Smooth muscle cell (in vitro differentiated cells): ENCODE results near the gene EHMT1. TPM values are rescaled to one million over a fixed set of nuclear protein-coding genes. Genes with fewer than 3 reads are reported as not detected.

Source experiments
- DNase-seq: peaks from one replicate; lab custom pipeline; 2025; ENCODE audit not compliant: unreplicated experiment; lab: John Stamatoyannopoulos, UW
- H2AFZ ChIP-seq: fragments of 200-600 bp; sonication (generic); 2 replicates; pipeline ENCODE4 v1.6.0; 2016; ENCODE audit warnings: antibody characterized with exemption, low read depth, mild to moderate bottlenecking
- H3F3A ChIP-seq: fragments of 200-600 bp; sonication (generic); 2 replicates; pipeline ENCODE4 v1.6.0; 2017; ENCODE audit warnings: antibody characterized with exemption, low read depth
- H3K27ac ChIP-seq: fragments of 200-600 bp; sonication (generic); 2 replicates; pipeline ENCODE4 v1.5.1; 2016; ENCODE audit warnings: low read depth, mild to moderate bottlenecking
- H3K27me3 ChIP-seq: fragments of 200-600 bp; sonication (generic); 2 replicates; pipeline ENCODE4 v1.6.1; 2016; ENCODE audit warnings: low read depth, mild to moderate bottlenecking
- H3K36me3 ChIP-seq: fragments of 200-600 bp; sonication (generic); 2 replicates; pipeline ENCODE4 v1.5.1; 2016; ENCODE audit warnings: low read depth
- H3K4me1 ChIP-seq: fragments of 200-600 bp; sonication (generic); 2 replicates; pipeline ENCODE4 v1.5.1; 2016; ENCODE audit warnings: low read depth
- H3K4me2 ChIP-seq: fragments of 200-600 bp; sonication (generic); 2 replicates; pipeline ENCODE4 v1.6.0; 2016; ENCODE audit warnings: mild to moderate bottlenecking
- H3K4me3 ChIP-seq: fragments of 200-600 bp; sonication (generic); 2 replicates; pipeline ENCODE4 v1.5.1; 2016; ENCODE audit warnings: mild to moderate bottlenecking
- H3K79me2 ChIP-seq: fragments of 200-600 bp; sonication (generic); 2 replicates; pipeline ENCODE4 v1.6.0; 2016; ENCODE audit warnings: low read depth, mild to moderate bottlenecking
- H3K9ac ChIP-seq: fragments of 200-600 bp; sonication (generic); 2 replicates; pipeline ENCODE4 v1.6.0; 2016; ENCODE audit warnings: low read depth
- H3K9me3 ChIP-seq: fragments of 200-600 bp; sonication (generic); replicated peaks from 2 replicates; pipeline ENCODE4 v1.5.1; 2016; ENCODE audit warnings: low read depth
- H4K20me1 ChIP-seq: fragments of 200-600 bp; sonication (generic); 2 replicates; pipeline ENCODE4 v1.6.0; 2016; ENCODE audit warnings: low read depth
- WGBS: methylation state at CpG from one replicate; pipeline ENCODE4 v1.1.7; 2016; ENCODE audit warnings: low lambda C conversion rate; 5-methylcytosine and 5-hydroxymethylcytosine counted together
- polyA plus RNA-seq: library from polyadenylated mRNA; unstranded; fragments of >200 nt; fragmentation: Nextera tagmentation; extraction: Ambion mirVana; gene quantifications from 2 replicates; pipeline ENCODE4 v1.2.1, GENCODE V29; 2016
- total RNA-seq: library from RNA; depleted of rRNA; stranded (reverse); fragments of >200 nt; gene quantifications from 2 replicates; pipeline ENCODE4 v1.2.3, GENCODE V29; 2014
- TF ChIP-seq, protein P1 (sequence below): fragments of 200-600 bp; sonication (generic); IDR thresholded peaks from 2 replicates; pipeline ENCODE4 v1.5.1; 2017; ENCODE audit warnings: borderline replicate concordance, mild to moderate bottlenecking, antibody characterized with exemption; ENCODE audit not compliant: insufficient read depth, poor library complexity, severe bottlenecking

EHMT1 gene
- total and polyA plus RNA-seq, 2 experiments from 2014 or later: 23.1 to 34.1 TPM

DNA sequence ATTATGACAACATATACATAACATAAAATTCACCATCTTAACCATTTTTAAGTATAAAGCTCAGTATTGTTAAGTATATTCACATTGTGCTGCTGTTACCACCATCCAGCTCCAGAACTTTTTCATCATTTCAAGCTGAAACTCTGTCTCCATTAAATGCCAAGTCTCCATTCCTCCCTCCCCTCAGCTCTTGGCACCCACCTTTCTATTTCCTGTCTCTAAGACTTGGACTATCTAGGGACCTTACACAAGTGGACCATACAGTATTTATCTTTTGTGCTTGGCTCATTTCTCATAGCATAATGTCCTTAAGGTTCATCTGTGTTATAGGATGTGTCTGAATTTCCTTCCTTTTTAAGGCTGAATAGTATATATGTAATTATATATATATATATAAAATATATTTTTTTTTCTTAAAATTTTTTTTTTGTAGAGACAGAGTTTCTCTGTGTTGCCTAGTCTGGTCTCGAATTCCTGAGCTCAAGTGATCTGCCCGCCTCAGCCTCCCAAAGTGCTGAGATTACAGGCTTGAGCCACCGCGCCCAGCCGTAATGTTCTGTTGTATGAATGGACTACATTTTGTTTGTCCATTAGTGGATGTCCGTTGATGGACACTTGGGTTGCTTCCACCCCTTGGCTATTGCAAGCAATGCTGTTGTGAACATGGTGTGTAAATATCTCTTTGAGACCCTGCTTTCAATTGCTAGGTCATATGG, 72.3 kb downstream of the EHMT1 start:
- Histone ChIP-seq H2AFZ (no peak overlapping the region), H3K27me3 (no peaks in the 10 kb centered on the region), H3K9ac (no peak overlapping the region), H3K9me3 (no peaks in the 10 kb centered on the region), H4K20me1 (peaks cover 94% of the 10 kb centered on the region), H3K27ac (peak overlapping the region; percentile 6), H3K79me2 (peaks cover 90% of the 10 kb centered on the region), H3K36me3 (no peaks in the 10 kb centered on the region), H3K4me2 (no peak overlapping the region), H3F3A (no peaks in the 10 kb centered on the region), H3K4me1 (no peaks in the 10 kb centered on the region), H3K4me3 (no peak overlapping the region)
- TF ChIP-seq, protein P1, sequence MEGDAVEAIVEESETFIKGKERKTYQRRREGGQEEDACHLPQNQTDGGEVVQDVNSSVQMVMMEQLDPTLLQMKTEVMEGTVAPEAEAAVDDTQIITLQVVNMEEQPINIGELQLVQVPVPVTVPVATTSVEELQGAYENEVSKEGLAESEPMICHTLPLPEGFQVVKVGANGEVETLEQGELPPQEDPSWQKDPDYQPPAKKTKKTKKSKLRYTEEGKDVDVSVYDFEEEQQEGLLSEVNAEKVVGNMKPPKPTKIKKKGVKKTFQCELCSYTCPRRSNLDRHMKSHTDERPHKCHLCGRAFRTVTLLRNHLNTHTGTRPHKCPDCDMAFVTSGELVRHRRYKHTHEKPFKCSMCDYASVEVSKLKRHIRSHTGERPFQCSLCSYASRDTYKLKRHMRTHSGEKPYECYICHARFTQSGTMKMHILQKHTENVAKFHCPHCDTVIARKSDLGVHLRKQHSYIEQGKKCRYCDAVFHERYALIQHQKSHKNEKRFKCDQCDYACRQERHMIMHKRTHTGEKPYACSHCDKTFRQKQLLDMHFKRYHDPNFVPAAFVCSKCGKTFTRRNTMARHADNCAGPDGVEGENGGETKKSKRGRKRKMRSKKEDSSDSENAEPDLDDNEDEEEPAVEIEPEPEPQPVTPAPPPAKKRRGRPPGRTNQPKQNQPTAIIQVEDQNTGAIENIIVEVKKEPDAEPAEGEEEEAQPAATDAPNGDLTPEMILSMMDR: no peak
- DNase-seq: no peak
- 96% methylated on average over 6 of the region's 6 CpGs for WGBS

DNA sequence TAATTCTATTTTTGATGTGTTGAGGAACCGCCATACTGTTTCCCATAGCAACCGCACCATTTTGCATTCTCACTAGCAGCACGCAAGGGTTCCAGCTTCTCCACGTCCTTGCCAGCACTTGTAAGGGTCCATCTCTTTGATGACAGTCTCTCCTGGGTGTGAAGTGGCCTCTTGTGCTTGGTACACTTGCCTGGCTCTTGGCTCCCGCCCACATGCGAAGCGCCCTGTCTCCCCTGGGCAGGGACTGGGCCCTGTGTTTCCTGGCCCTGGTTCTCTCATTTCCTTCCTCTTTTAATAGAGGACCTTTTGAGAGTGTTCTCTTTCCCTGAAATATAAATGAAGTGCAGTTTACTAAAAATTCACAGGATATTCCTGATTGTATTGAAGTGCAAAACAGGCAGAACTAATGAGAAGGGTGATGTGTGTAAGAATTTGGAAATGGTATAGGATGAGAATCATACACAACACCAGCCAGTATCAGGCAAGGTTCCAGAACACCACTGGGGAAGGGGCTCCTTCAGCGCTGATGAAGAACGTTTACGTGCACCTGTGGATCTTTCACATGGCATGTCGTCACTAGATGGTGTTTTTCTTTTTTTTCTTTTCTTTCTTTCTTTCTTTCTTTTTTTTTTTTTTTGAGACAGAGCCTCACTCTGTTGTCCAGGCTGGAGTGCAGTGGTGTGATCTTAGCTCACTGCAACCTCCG, 73.0 kb downstream of the EHMT1 start:
- Histone ChIP-seq H3F3A (no peaks in the 10 kb centered on the region), H3K9ac (no peak overlapping the region), H3K79me2 (peaks cover 91% of the 10 kb centered on the region), H3K4me3 (no peak overlapping the region), H2AFZ (no peak overlapping the region), H3K4me1 (no peaks in the 10 kb centered on the region), H3K36me3 (no peaks in the 10 kb centered on the region), H3K9me3 (no peaks in the 10 kb centered on the region), H3K27me3 (no peaks in the 10 kb centered on the region), H3K4me2 (no peak overlapping the region), H4K20me1 (peaks cover 94% of the 10 kb centered on the region), H3K27ac (no peak overlapping the region)
- 98% methylated on average over 12 of the region's 12 CpGs for WGBS
- TF ChIP-seq, protein P1: no peak
- no peak for DNase-seq

DNA sequence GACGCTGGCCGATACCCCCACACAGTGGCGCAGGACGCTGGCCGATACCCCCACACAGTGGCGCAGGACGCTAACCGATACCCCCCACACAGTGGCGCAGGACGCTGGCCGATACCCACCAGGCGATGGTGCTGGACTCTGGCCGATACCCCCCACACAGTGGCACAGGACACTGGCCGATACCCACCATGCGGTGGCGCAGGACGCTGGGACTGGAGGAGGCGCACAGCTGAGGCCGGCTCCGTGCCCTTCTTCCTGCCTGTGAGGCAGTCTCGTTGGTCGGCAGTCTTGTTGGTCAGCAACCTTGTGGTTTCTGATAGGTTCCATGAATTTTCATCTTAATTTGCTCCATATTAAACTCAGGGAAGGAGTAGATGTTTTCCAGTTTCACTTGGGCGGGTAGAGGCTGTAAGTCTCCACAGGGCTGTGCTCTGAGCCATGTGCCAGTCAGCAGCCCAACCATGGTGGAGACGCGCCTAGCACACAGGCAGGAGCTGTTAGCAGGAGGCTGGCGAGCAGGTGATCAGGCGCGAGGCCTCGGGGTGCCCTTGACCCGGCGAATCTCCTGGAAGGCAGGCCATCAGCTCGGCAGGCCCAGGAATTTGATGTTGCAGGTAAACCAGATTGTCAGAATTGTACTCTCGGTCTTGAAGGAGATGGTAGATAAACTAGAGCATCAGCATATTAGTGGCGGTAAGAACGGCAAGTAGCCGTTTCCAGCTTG, 75.6 kb downstream of the EHMT1 start:
- no peak overlapping the region for H3K4me2 ChIP-seq
- H3K36me3 ChIP-seq: no peaks in the 10 kb centered on the region
- H3K27ac ChIP-seq: no peak overlapping the region
- no peak for DNase-seq
- H3F3A ChIP-seq: no peaks in the 10 kb centered on the region
- peaks cover 94% of the 10 kb centered on the region for H4K20me1 ChIP-seq
- H3K9ac ChIP-seq: no peak overlapping the region
- H3K4me1 ChIP-seq: no peaks in the 10 kb centered on the region
- H2AFZ ChIP-seq: no peak overlapping the region
- H3K79me2 ChIP-seq: peaks cover 91% of the 10 kb centered on the region
- no peaks in the 10 kb centered on the region for H3K27me3 ChIP-seq
- TF ChIP-seq, protein P1: no peak
- no peak overlapping the region for H3K4me3 ChIP-seq
- whole genome bisulfite sequencing: 95% methylated on average over 36 of the region's 36 CpGs
- H3K9me3 ChIP-seq: no peaks in the 10 kb centered on the region
